Medulla oblongata (tissue), 1 donor: ENCODE results near the gene DUT.
A peak's percentile ranks its signal among the peaks of the same experiment; 100 is the strongest.

Experiments used
- DNase-seq: peaks from one replicate; pipeline ENCODE4 v3.0.0-alpha.2; 2015; ENCODE audit errors: extremely low spot score

The DUT gene

GRCh38 chr15:48330105-48330785 lies 984 bp upstream of the DUT start:
- peak; percentile 14 for DNase-seq

GRCh38 chr15:48331796-48332641 lies 790 bp downstream of the DUT start:
- DNase-seq, result peak; percentile 74

GRCh38 chr15:48332642-48333034 lies 1.4 kb downstream of the DUT start:
- DNase-seq, result no peak

GRCh38 chr15:48333540-48333939 lies 2.3 kb downstream of the DUT start:
- DNase-seq, result no peak

GRCh38 chr15:48334260-48334659 lies 3.0 kb downstream of the DUT start:
- DNase-seq, result no peak

GRCh38 chr15:48336940-48337339 lies 5.7 kb downstream of the DUT start:
- no peak for DNase-seq

GRCh38 chr15:48337607-48338006 lies 6.4 kb downstream of the DUT start:
- no peak for DNase-seq

- DNase-seq, result no peak
Measured at GRCh38 chr15:48340111-48340510, 8.9 kb downstream of the DUT start.

GRCh38 chr15:48343865-48344264 lies 12.6 kb downstream of the DUT start:
- DNase-seq, result no peak

GRCh38 chr15:48345516-48345915 lies 14.3 kb downstream of the DUT start:
- no peak for DNase-seq

GRCh38 chr15:48352474-48353072 lies 21.3 kb downstream of the DUT start:
- peak; percentile 81 for DNase-seq

- peak; percentile 17 for DNase-seq
Measured at GRCh38 chr15:48354694-48355303, 23.6 kb downstream of the DUT start.

- no peak for DNase-seq
Measured at GRCh38 chr15:48355377-48355776, 24.1 kb downstream of the DUT start.

GRCh38 chr15:48358229-48359152 lies 27.3 kb downstream of the DUT start:
- peak; percentile 46 for DNase-seq

- no peak for DNase-seq
Measured at GRCh38 chr15:48360841-48361240, 29.6 kb downstream of the DUT start.

- no peak for DNase-seq
Measured at GRCh38 chr15:48361685-48362084, 30.5 kb downstream of the DUT start.

GRCh38 chr15:48363474-48363873 lies 32.2 kb downstream of the DUT start:
- DNase-seq, result no peak

- no peak for DNase-seq
Measured at GRCh38 chr15:48365575-48365974, 34.3 kb downstream of the DUT start.

- DNase-seq, result no peak
Measured at GRCh38 chr15:48366584-48367312, 35.5 kb downstream of the DUT start.

- DNase-seq, result no peak
Measured at GRCh38 chr15:48367483-48367882, 36.3 kb downstream of the DUT start.

- no peak for DNase-seq
Measured at GRCh38 chr15:48370460-48370859, 39.2 kb downstream of the DUT start.
